Tongue (tissue), 2 donors: ENCODE measurements around the gene LAMP1. TPM values are rescaled to one million over a fixed set of nuclear protein-coding genes. Genes with fewer than 3 reads are reported as not detected.
"Not testable (repeated sequence)": the region's sequence is repeated elsewhere in the genome, so short reads cannot be mapped to it uniquely, and the experiment has no call there.

ENCODE experiments used
- DNase-seq: peaks from one replicate; pipeline ENCODE4 v3.0.0-alpha.2; 2015
- total RNA-seq: library from RNA; depleted of rRNA; stranded (reverse); fragments of >200 nt; gene quantifications from one replicate; pipeline ENCODE4 v1.2.3, GENCODE V29; 2014

The LAMP1 gene
- total RNA-seq, 1 donor from 2014 or later: 70.3 TPM

DNA sequence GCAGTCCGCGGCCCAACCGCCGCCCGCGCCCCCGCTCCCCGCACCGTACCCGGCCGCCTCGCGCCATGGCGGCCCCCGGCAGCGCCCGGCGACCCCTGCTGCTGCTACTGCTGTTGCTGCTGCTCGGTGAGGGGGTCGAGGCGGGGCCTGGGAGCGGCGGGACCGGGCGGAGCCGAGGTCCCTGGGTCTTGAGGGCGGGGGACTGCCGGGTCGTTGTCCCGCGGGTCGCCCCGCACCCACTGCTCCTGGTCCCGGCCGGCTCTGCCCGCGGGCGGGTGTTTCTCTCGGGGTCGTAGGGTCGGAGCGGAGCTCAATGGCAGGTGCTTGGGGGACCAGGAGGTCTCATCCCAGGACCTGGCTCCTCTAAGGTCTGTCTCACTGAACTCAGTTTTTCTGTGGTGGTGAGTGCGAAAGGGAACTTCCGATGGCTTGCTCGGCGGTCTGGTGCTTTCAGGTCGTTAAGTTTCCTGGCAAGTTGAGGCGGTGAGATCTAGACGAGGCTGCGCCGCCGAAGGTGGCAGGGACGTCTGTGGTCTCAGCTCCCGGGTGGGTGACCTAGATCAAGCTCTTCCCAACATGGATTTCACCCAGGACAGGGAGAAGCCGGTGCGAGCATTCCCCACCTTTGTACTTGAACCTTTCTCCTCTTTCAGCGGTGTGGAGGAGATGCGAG, 467 bp downstream of the LAMP1 start:
- DNase-seq: no peak

DNA sequence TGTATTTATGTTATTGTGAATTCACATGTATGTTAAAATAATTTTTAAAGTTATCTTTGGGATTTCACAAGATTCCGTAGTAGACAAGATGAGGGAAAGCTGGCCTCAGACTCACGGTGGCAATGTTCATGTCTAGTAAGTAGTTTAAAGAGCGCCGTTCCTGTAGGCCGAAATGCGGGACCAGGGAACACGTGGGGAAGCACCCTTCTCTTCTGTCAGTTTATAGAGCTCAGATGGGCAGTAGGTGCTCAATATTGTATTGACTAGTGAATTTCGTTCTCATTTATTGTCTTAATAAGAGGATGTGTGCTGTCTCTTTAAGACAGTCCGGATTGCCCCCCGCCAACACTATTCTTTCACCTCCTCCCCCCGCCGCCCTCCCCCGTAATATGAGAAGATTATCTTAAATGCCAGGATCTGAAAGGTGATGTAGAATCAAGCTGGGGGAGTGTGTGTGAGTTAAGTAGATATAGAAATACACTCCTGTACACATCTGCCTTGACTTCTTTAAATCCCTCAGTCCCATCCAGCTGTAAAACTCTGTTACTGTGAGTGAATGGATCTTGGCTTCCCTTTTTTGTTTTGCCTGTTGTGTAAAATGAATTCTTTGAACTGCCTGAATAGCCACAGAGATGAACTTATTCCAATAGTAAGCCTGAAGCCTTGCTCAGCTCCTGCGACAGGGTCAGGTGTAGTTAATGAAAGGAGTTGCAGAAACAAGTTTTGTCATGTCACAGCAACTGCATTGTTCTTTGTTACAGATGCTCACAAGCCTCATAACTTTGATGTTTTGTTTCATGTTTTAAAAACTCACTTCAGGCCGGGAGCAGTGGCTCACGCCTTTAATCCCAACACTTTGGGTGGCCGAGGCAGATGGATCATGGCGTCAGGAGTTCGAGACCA, 1.3 kb downstream of the LAMP1 start:
- DNase-seq: no peak

DNA sequence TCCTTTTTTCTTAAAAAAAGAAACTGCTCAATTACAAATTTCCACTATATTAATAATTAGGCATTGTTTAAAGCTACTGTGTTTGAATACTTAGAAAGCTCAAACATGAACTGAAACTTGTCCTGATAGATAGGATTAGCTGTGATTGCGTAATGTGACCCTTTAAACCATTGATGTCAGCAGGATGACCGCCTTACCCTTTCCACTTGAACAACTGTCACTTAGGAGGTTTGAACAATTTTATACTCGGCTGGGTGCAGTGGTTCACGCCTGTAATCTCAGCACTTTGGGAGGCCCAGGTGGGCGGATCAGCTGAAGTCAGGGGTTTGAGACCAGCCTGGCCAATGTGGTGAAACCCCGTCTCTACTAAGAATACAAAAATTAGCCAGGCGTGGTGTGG, 2.9 kb downstream of the LAMP1 start:
- DNase-seq: no peak

GRCh38 chr13:113302986-113303385, 5.9 kb downstream of the LAMP1 start:
- DNase-seq: no peak

DNA sequence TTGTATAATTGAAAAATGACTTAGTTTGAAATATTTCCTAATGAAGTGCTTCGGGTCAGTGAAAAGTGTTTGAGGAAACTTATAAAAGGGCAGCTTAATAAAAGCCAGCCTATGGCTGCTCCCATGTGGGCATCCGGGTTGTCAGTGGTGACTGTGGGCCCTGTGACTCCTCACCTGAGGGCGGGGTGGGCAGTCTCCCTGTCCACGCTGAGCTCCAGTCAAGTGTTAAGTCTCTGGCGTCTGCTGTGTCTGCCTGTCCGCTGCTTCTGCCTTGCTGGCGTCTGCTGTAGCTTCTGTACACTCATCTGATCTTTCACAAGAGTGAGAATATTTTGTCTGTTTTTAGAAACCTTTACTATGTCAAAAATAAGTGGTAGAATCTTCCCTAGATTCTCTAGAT, 7.1 kb downstream of the LAMP1 start:
- DNase-seq: no peak

- peak; percentile 31 for DNase-seq
Observed at GRCh38 chr13:113305208-113305607, 8.2 kb downstream of the LAMP1 start.

DNA sequence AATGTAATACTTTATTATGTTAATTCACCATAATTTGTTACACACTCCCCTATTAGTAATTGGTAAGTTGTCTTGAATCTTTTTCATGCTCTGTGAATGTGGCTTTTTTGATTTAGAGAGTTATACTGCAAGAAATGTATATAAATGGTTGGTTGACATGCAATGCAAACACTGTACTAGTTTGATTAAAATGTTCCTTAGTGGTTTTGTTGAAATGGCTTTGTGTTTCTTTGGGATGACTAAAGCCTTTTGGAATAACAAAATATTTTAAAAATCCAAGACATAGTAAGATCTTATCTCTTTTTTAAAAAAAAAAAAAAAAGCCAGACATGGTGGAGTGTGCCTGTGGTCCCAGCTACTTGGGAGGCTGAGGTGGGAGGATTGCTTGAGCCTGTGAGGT, 10.5 kb downstream of the LAMP1 start:
- DNase-seq: no peak

GRCh38 chr13:113309473-113309872, 12.4 kb downstream of the LAMP1 start:
- no peak for DNase-seq

- DNase-seq: not testable (repeated sequence)
Observed at GRCh38 chr13:113314112-113314511, 17.1 kb downstream of the LAMP1 start.

DNA sequence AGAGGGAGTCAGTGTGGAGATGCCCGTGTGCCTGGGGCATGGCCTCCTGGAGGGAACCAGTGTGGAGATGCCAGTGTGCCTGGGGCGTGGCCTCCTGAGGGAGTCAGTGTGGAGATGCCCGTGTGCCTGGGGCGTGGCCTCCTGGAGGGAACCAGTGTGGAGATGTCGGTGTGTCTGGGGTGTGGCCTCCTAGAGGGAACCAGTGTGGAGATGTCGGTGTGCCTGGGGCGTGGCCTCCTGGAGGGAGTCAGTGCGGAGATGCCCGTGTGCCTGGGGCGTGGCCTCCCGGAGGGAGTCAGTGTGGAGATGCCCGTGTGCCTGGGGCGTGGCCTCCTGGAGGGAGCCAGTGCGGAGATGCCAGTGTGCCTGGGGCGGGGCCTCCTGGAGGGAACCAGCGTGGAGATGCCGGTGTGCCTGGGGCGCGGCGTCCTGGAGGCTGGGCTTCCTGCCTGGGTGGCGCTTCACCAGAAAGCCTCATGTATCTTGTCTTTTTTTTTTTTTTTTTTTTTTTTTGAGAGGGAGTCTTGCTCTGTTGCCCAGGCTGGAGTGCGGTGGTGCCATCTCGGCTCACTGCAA, 17.9 kb downstream of the LAMP1 start:
- DNase-seq: not testable (repeated sequence)

DNA sequence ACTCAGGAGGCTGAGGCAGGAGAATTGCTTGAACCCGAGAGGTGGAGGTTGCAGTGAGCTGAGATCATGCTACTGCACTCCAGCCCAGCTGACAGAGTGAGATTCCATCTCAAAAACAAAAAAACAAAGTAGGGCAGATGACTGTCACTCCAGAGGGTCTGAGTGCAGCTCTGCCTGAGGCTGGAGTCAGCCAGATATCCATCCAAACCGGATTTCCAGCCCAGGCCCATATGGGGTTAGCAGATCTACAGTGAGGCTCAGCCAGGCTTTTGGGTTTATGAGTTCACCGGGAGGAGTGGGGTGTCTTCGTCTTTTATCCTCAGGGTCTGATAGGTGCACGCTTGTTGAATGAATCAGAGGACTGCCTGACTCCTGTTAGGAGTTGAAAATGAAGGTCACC, 19.0 kb downstream of the LAMP1 start:
- no peak for DNase-seq

GRCh38 chr13:113317031-113317430, 20.0 kb downstream of the LAMP1 start:
- no peak for DNase-seq

DNA sequence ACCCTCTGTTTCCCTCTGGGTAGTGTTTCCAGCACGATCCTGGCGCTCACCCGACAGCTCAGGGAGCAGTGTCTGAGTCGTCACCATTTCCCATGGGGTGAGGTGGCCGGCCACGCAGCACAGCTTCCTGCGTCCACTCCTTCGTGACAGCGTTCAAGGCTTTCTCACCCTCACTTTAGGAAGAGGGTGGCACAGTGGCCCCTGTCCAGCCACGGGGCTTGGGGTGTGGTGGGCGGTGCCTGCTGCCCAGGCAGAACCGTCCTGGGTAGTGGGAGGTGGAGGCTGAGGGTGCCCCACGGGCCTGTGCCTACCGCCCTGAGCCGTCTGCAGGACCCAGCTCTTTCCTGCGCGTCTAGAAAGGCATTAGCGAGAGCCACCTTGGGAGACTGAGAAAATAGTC, 21.9 kb downstream of the LAMP1 start:
- DNase-seq: no peak

GRCh38 chr13:113319371-113319770, 22.3 kb downstream of the LAMP1 start:
- no peak for DNase-seq

GRCh38 chr13:113320226-113320875, 23.3 kb downstream of the LAMP1 start:
- no peak for DNase-seq

DNA sequence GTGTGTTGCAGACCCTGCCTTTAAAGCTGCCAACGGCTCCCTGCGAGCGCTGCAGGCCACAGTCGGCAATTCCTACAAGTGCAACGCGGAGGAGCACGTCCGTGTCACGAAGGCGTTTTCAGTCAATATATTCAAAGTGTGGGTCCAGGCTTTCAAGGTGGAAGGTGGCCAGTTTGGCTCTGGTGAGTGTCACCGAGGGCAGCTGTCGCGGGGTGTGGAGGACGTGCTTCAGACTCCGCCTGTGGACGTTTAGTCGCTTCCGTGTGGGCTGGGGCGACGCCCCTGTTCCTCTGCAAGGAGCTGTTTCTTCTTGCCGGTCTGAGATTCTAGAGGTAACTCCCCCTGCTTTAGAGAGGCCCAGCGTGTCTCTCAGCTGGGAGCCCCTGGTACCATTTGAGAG, 24.5 kb downstream of the LAMP1 start:
- DNase-seq: no peak

DNA sequence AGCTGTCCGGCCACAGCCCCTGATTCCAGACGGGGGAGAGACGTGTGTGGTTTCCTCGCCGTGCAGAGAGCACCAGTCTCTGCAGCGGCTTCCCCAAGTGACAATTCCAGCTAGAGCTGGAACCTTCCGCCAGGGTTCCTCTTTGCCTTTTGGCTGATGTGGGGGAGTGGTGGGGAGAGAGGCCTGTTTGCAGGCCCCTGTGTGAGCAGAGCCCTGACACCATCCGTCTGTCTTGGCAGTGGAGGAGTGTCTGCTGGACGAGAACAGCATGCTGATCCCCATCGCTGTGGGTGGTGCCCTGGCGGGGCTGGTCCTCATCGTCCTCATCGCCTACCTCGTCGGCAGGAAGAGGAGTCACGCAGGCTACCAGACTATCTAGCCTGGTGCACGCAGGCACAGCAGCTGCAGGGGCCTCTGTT, 25.0 kb downstream of the LAMP1 start:
- DNase-seq: no peak

DNA sequence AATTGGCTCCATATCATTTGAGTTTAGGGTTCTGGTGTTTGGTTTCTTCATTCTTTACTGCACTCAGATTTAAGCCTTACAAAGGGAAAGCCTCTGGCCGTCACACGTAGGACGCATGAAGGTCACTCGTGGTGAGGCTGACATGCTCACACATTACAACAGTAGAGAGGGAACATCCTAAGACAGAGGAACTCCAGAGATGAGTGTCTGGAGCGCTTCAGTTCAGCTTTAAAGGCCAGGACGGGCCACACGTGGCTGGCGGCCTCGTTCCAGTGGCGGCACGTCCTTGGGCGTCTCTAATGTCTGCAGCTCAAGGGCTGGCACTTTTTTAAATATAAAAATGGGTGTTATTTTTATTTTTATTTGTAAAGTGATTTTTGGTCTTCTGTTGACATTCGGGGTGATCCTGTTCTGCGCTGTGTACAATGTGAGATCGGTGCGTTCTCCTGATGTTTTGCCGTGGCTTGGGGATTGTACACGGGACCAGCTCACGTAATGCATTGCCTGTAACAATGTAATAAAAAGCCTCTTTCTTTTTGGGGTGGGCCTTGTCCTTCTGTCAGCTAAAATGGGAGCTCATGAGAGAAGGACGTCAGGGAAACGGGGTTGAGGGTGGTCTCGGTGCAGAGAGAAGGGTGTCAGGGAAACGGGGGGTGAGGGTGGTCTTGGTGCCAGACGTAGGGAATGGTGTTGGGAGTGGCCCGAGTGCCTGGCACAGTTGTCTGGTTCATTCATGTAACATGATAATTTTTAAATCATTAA, 26.0 kb downstream of the LAMP1 start:
- no peak for DNase-seq

DNA sequence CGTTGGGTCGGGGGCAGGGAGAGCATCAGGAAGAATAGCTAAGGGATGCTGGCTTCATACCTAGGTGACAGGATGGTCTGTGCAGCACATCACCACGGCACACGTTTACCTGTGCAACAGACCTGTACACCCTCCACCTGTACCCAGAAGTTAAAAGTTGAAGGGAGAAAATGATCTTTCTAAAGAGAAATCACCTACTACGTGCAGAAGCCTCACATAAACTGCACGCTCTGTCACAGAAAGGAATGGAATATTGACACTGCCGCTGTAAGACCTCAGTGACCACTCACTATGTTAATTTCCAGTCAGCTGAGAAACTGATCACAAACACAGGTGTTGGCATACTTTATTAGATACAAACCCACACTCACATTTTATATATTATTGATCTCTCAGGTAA, 26.8 kb downstream of the LAMP1 start:
- DNase-seq: no peak

- DNase-seq: no peak
Observed at GRCh38 chr13:113324398-113324797, 27.4 kb downstream of the LAMP1 start.

GRCh38 chr13:113325779-113326178, 28.7 kb downstream of the LAMP1 start:
- DNase-seq: no peak

DNA sequence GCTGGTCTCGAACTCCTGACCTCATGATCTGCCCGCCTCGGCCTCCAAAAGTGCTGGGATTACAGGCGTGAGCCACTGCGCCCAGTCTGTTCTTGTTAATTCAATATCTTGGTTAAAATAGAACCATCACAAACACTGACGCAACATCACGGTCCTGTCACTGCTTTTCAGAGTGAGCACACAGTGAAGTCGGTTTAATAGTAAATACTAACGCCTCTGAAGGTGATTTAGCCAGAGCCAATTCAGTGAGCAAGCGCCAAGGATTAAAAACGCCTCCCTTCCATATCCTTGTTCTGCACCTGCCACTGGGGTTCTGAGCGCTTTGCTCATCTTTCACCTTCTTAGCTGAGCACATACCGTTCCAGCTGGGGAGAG, 30.3 kb downstream of the LAMP1 start:
- DNase-seq: no peak
